GM23338 (cell line): Measurements from ENCODE around the gene IGF2R. TPM values are rescaled to one million over a fixed set of nuclear protein-coding genes. Genes with fewer than 3 reads are reported as not detected.

Experiments used
- ATAC-seq: fragments of 200-7000 bp; cut with Tn5 transposase; 3 replicates; pipeline ENCODE4 v1.9.1; 2020
- DNase-seq: peaks from one replicate; pipeline ENCODE4 v3.0.0-alpha.2; 2015; ENCODE audit warnings: low spot score
- H2AFZ ChIP-seq: fragments of 200-600 bp; sonication (generic); 2 replicates; pipeline ENCODE4 v1.8.0; 2016; ENCODE audit warnings: antibody characterized with exemption, mild to moderate bottlenecking, moderate library complexity
- H3F3A ChIP-seq: fragments of 200-600 bp; sonication (generic); replicated peaks from 2 replicates; pipeline ENCODE4 v1.8.0; 2017; ENCODE audit warnings: antibody characterized with exemption, mixed run types, low read depth
- H3K27ac ChIP-seq: fragments of 200-600 bp; sonication (generic); 2 replicates; pipeline ENCODE4 v1.6.1; 2016; ENCODE audit warnings: low read depth
- H3K27me3 ChIP-seq: fragments of 200-600 bp; sonication (generic); 2 replicates; pipeline ENCODE4 v1.8.0; 2016; ENCODE audit warnings: mild to moderate bottlenecking, mixed run types, moderate library complexity; ENCODE audit not compliant: insufficient read depth
- H3K36me3 ChIP-seq: fragments of 200-600 bp; sonication (generic); 2 replicates; pipeline ENCODE4 v1.8.0; 2016; ENCODE audit warnings: mild to moderate bottlenecking; ENCODE audit not compliant: insufficient read depth
- H3K4me1 ChIP-seq: fragments of 200-600 bp; sonication (generic); 2 replicates; pipeline ENCODE4 v1.8.0; 2016; ENCODE audit warnings: mild to moderate bottlenecking, moderate library complexity; ENCODE audit not compliant: insufficient read depth
- H3K4me2 ChIP-seq: fragments of 200-600 bp; sonication (generic); 2 replicates; pipeline ENCODE4 v1.7.1; 2017; ENCODE audit warnings: mixed run types
- H3K4me3 ChIP-seq: fragments of 200-600 bp; sonication (generic); 2 replicates; pipeline ENCODE4 v1.6.1; 2016; ENCODE audit warnings: mixed run types
- H3K79me2 ChIP-seq: fragments of 200-600 bp; sonication (generic); replicated peaks from 2 replicates; pipeline ENCODE4 v1.8.0; 2017; ENCODE audit warnings: mild to moderate bottlenecking; ENCODE audit not compliant: insufficient read depth
- H3K9me2 ChIP-seq: fragments of 200-600 bp; sonication (generic); 2 replicates; pipeline ENCODE4 v1.8.0; 2017; ENCODE audit not compliant: insufficient read depth
- H4K20me1 ChIP-seq: fragments of 200-600 bp; sonication (generic); replicated peaks from 2 replicates; pipeline ENCODE4 v1.8.0; 2017; ENCODE audit warnings: mild to moderate bottlenecking; ENCODE audit not compliant: insufficient read depth
- H3K27ac Mint-ChIP-seq: 2 replicates; pipeline ENCODE4 v1.8.0; 2020; ENCODE audit warnings: inconsistent platforms, mild to moderate bottlenecking, moderate library complexity, mixed read lengths
- H3K27me3 Mint-ChIP-seq: 3 replicates; pipeline ENCODE4 v1.8.0; 2022; ENCODE audit warnings: low read depth, mild to moderate bottlenecking, moderate library complexity, mixed read lengths, inconsistent platforms; ENCODE audit not compliant: insufficient read depth, poor library complexity
- H3K36me3 Mint-ChIP-seq: 3 replicates; pipeline ENCODE4 v1.8.0; 2021; ENCODE audit warnings: low read depth, mild to moderate bottlenecking, inconsistent platforms, moderate library complexity, mixed read lengths
- H3K4me1 Mint-ChIP-seq: 3 replicates; pipeline ENCODE4 v1.8.0; 2020; ENCODE audit warnings: mild to moderate bottlenecking, inconsistent platforms, mixed read lengths
- H3K4me3 Mint-ChIP-seq: 3 replicates; pipeline ENCODE4 v1.8.0; 2021; ENCODE audit warnings: moderate library complexity, mild to moderate bottlenecking, inconsistent platforms, mixed read lengths
- H3K9me3 Mint-ChIP-seq: 3 replicates; pipeline ENCODE4 v1.8.0; 2020; ENCODE audit warnings: moderate library complexity, mild to moderate bottlenecking, inconsistent platforms, mixed read lengths
- CREB1 ChIP-seq: fragments of 250-450 bp; sonication (Bioruptor Pico); IDR thresholded peaks from 2 replicates; pipeline ENCODE4 v1.5.0; 2020; ENCODE audit warnings: low read depth, mild to moderate bottlenecking, moderate library complexity
- EZH2 ChIP-seq: fragments of 200-600 bp; sonication (generic); IDR thresholded peaks from one replicate; pipeline ENCODE4 v1.8.0; 2017; ENCODE audit warnings: antibody characterized with exemption, mild to moderate bottlenecking, low read depth; ENCODE audit not compliant: unreplicated experiment
- EZH2phosphoT487 ChIP-seq: fragments of 200-600 bp; sonication (generic); IDR thresholded peaks from one replicate; pipeline ENCODE4 v1.8.1; 2018; ENCODE audit warnings: antibody characterized with exemption; ENCODE audit not compliant: unreplicated experiment
- JUNB ChIP-seq: IDR thresholded peaks from one replicate; pipeline ENCODE4 v1.6.1; 2016; ENCODE audit warnings: antibody characterized with exemption; ENCODE audit not compliant: unreplicated experiment
- NANOG ChIP-seq: IDR thresholded peaks from 2 replicates; pipeline ENCODE4 v1.6.1; 2016; ENCODE audit warnings: antibody characterized with exemption, borderline replicate concordance
- POLR2AphosphoS5 ChIP-seq: IDR thresholded peaks from 2 replicates; pipeline ENCODE4 v1.6.1; 2016; ENCODE audit warnings: antibody characterized with exemption, low read depth
- STAT1 ChIP-seq: IDR thresholded peaks from one replicate; pipeline ENCODE4 v1.6.1; 2016; ENCODE audit warnings: antibody characterized with exemption; ENCODE audit not compliant: unreplicated experiment
- ZNF114 ChIP-seq: fragments of 250-450 bp; sonication (Bioruptor Pico); IDR thresholded peaks from 2 replicates; pipeline ENCODE4 v1.5.0; 2020; ENCODE audit warnings: mild to moderate bottlenecking, moderate library complexity
- ZNF331 ChIP-seq: fragments of 250-450 bp; sonication (Bioruptor Pico); IDR thresholded peaks from 2 replicates; pipeline ENCODE4 v1.5.0; 2020; ENCODE audit warnings: low read depth, mild to moderate bottlenecking, moderate library complexity
- polyA plus RNA-seq: library from polyadenylated mRNA; unstranded; fragments of >200 nt; fragmentation: Nextera tagmentation; extraction: Ambion mirVana; gene quantifications from 2 replicates; pipeline ENCODE4 v1.2.1, GENCODE V29; 2016
- total RNA-seq: library from RNA; depleted of rRNA; stranded (reverse); fragments of >200 nt; shearing (Covaris generic); gene quantifications from 2 replicates; pipeline ENCODE4 v1.2.3, GENCODE V29; 2014
- TF ChIP-seq, protein P1 (sequence below): IDR thresholded peaks from one replicate; pipeline ENCODE4 v1.6.1; 2018; ENCODE audit warnings: antibody characterized with exemption; ENCODE audit not compliant: unreplicated experiment
- TF ChIP-seq, protein P2 (sequence below): fragments of 250-450 bp; sonication (Bioruptor Pico); IDR thresholded peaks from 2 replicates; pipeline ENCODE4 v1.5.0; 2020; ENCODE audit warnings: mild to moderate bottlenecking, moderate library complexity
- TF ChIP-seq, protein P3 (sequence below), 2 experiments: fragments of 200-600 bp in 1 of 2; sonication (generic) in 1 of 2; conservative IDR thresholded peaks; 2 replicates each; pipeline versions ENCODE4 v1.5.1 to v1.6.1; 2016 to 2017; ENCODE audit warnings: antibody characterized with exemption in 2 of 2, low read depth in 2 of 2, mild to moderate bottlenecking in 2 of 2, moderate library complexity in 1 of 2
- TF ChIP-seq, protein P4 (sequence below): IDR thresholded peaks from 2 replicates; pipeline ENCODE4 v1.6.1; 2016; ENCODE audit warnings: antibody characterized with exemption

IGF2R gene
- total and polyA plus RNA-seq, 2 experiments from 2014 or later: 12.5 to 76.4 TPM

DNA sequence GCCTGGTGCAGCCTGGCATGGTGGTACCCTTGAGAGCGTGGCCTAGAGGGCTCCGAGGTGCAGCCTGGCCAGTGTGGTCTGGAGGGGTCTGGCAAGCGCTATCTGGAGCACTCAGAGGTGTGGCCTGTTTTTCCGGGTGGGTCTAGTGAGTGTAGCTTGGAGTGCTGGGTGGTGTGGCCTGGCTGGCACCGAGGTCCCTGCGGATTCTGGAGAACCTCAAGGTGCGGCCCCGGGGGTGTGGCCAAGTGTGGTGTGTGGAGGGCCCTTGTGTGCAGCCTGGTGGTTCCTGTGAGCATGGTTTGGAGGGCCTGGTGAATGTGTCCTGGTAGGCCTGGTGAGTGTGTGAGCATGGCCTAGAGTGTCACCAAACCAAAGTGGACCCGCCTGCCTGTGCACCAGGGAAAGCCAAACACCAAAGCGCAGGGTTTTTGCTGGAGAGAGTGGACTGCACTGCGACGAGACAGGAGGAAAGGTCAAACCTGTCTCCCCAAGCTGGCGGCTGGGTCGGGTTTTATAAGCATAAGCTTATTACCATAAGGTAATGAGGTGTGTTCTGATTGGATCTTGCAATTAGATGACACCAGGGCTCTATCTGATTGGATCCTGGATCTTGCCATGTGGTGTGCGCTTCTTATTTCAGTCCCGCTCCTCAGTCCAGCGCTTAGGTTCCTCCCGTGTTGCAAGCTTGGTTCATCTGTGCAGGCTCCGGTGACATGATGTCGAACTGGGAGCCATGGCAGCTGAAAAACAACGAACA lies 35.7 kb downstream of the IGF2R start:
- peak overlapping the region; percentile 46; the same call in 1 of the 2 replicates for H3K4me3 ChIP-seq
- Mint-ChIP-seq H3K27me3 (peaks cover 10% of the 10 kb centered on the region), H3K36me3 (peaks cover 15% of the 10 kb centered on the region), H3K9me3 (no peaks in the 10 kb centered on the region), H3K4me1 (peaks cover 29% of the 10 kb centered on the region), H3K27ac (no peak overlapping the region), H3K4me3 (peak overlapping the region; percentile 47)
- H3K9me2 ChIP-seq: no peaks in the 10 kb centered on the region
- TF ChIP-seq EZH2phosphoT487 (no peak), ZNF331 (CRISPR knock-in tag) (no peak), JUNB (no peak), POLR2AphosphoS5 (no peak), NANOG (no peak), STAT1 (no peak), ZNF114 (CRISPR knock-in tag) (no peak), EZH2 (no peak), CREB1 (no peak)
- TF ChIP-seq, protein P1, sequence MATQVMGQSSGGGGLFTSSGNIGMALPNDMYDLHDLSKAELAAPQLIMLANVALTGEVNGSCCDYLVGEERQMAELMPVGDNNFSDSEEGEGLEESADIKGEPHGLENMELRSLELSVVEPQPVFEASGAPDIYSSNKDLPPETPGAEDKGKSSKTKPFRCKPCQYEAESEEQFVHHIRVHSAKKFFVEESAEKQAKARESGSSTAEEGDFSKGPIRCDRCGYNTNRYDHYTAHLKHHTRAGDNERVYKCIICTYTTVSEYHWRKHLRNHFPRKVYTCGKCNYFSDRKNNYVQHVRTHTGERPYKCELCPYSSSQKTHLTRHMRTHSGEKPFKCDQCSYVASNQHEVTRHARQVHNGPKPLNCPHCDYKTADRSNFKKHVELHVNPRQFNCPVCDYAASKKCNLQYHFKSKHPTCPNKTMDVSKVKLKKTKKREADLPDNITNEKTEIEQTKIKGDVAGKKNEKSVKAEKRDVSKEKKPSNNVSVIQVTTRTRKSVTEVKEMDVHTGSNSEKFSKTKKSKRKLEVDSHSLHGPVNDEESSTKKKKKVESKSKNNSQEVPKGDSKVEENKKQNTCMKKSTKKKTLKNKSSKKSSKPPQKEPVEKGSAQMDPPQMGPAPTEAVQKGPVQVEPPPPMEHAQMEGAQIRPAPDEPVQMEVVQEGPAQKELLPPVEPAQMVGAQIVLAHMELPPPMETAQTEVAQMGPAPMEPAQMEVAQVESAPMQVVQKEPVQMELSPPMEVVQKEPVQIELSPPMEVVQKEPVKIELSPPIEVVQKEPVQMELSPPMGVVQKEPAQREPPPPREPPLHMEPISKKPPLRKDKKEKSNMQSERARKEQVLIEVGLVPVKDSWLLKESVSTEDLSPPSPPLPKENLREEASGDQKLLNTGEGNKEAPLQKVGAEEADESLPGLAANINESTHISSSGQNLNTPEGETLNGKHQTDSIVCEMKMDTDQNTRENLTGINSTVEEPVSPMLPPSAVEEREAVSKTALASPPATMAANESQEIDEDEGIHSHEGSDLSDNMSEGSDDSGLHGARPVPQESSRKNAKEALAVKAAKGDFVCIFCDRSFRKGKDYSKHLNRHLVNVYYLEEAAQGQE: no peak
- TF ChIP-seq, protein P2, sequence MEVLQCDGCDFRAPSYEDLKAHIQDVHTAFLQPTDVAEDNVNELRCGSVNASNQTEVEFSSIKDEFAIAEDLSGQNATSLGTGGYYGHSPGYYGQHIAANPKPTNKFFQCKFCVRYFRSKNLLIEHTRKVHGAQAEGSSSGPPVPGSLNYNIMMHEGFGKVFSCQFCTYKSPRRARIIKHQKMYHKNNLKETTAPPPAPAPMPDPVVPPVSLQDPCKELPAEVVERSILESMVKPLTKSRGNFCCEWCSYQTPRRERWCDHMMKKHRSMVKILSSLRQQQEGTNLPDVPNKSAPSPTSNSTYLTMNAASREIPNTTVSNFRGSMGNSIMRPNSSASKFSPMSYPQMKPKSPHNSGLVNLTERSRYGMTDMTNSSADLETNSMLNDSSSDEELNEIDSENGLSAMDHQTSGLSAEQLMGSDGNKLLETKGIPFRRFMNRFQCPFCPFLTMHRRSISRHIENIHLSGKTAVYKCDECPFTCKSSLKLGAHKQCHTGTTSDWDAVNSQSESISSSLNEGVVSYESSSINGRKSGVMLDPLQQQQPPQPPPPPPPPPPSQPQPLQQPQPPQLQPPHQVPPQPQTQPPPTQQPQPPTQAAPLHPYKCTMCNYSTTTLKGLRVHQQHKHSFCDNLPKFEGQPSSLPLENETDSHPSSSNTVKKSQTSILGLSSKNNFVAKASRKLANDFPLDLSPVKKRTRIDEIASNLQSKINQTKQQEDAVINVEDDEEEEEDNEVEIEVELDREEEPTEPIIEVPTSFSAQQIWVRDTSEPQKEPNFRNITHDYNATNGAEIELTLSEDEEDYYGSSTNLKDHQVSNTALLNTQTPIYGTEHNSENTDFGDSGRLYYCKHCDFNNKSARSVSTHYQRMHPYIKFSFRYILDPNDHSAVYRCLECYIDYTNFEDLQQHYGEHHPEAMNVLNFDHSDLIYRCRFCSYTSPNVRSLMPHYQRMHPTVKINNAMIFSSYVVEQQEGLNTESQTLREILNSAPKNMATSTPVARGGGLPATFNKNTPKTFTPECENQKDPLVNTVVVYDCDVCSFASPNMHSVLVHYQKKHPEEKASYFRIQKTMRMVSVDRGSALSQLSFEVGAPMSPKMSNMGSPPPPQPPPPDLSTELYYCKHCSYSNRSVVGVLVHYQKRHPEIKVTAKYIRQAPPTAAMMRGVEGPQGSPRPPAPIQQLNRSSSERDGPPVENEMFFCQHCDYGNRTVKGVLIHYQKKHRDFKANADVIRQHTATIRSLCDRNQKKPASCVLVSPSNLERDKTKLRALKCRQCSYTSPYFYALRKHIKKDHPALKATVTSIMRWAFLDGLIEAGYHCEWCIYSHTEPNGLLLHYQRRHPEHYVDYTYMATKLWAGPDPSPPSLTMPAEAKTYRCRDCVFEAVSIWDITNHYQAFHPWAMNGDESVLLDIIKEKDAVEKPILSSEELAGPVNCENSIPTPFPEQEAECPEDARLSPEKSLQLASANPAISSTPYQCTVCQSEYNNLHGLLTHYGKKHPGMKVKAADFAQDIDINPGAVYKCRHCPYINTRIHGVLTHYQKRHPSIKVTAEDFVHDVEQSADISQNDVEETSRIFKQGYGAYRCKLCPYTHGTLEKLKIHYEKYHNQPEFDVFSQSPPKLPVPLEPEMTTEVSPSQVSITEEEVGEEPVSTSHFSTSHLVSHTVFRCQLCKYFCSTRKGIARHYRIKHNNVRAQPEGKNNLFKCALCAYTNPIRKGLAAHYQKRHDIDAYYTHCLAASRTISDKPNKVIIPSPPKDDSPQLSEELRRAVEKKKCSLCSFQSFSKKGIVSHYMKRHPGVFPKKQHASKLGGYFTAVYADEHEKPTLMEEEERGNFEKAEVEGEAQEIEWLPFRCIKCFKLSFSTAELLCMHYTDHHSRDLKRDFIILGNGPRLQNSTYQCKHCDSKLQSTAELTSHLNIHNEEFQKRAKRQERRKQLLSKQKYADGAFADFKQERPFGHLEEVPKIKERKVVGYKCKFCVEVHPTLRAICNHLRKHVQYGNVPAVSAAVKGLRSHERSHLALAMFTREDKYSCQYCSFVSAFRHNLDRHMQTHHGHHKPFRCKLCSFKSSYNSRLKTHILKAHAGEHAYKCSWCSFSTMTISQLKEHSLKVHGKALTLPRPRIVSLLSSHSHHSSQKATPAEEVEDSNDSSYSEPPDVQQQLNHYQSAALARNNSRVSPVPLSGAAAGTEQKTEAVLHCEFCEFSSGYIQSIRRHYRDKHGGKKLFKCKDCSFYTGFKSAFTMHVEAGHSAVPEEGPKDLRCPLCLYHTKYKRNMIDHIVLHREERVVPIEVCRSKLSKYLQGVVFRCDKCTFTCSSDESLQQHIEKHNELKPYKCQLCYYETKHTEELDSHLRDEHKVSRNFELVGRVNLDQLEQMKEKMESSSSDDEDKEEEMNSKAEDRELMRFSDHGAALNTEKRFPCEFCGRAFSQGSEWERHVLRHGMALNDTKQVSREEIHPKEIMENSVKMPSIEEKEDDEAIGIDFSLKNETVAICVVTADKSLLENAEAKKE (CRISPR knock-in tag): no peak
- TF ChIP-seq, protein P3, sequence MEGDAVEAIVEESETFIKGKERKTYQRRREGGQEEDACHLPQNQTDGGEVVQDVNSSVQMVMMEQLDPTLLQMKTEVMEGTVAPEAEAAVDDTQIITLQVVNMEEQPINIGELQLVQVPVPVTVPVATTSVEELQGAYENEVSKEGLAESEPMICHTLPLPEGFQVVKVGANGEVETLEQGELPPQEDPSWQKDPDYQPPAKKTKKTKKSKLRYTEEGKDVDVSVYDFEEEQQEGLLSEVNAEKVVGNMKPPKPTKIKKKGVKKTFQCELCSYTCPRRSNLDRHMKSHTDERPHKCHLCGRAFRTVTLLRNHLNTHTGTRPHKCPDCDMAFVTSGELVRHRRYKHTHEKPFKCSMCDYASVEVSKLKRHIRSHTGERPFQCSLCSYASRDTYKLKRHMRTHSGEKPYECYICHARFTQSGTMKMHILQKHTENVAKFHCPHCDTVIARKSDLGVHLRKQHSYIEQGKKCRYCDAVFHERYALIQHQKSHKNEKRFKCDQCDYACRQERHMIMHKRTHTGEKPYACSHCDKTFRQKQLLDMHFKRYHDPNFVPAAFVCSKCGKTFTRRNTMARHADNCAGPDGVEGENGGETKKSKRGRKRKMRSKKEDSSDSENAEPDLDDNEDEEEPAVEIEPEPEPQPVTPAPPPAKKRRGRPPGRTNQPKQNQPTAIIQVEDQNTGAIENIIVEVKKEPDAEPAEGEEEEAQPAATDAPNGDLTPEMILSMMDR (conservative IDR thresholded peaks at IDR 0.05; ENCODE audit: low read depth in 2 of 2): no peak
- TF ChIP-seq, protein P4, sequence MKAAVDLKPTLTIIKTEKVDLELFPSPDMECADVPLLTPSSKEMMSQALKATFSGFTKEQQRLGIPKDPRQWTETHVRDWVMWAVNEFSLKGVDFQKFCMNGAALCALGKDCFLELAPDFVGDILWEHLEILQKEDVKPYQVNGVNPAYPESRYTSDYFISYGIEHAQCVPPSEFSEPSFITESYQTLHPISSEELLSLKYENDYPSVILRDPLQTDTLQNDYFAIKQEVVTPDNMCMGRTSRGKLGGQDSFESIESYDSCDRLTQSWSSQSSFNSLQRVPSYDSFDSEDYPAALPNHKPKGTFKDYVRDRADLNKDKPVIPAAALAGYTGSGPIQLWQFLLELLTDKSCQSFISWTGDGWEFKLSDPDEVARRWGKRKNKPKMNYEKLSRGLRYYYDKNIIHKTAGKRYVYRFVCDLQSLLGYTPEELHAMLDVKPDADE: no peak
- H3K27ac ChIP-seq: no peak overlapping the region
- peak overlapping the region; percentile 72 for H3K4me2 ChIP-seq
- H3K79me2 ChIP-seq: peaks cover 86% of the 10 kb centered on the region
- peak; percentile 39 for ATAC-seq
- no peaks in the 10 kb centered on the region for H3K4me1 ChIP-seq
- no peak for DNase-seq
- no peaks in the 10 kb centered on the region for H3K36me3 ChIP-seq
- H3K27me3 ChIP-seq: no peaks in the 10 kb centered on the region
- H4K20me1 ChIP-seq: peaks cover 39% of the 10 kb centered on the region
- no peak overlapping the region for H2AFZ ChIP-seq
- no peaks in the 10 kb centered on the region for H3F3A ChIP-seq
